ENCODE measurements around the gene ZBTB4. TPM values are rescaled to one million over a fixed set of nuclear protein-coding genes. Genes with fewer than 3 reads are reported as not detected.

Gene ZBTB4
- polyA plus RNA-seq, 1 experiment = 25.9 TPM

GRCh38 chr17:7468804-7469389, 10.5 kb downstream of the ZBTB4 start:
- no peak for TF ChIP-seq CTCF (IDR thresholded peaks at IDR 0.05; ENCODE audit: insufficient read depth, low read depth, low read length)
- Histone ChIP-seq H3K27me3 (ENCODE audit: control insufficient read depth, insufficient read depth, low read length) (no peaks in the 10 kb centered on the region), H3K36me3 (ENCODE audit: control insufficient read depth, insufficient read depth, low read length) (peaks cover 18% of the 10 kb centered on the region), H3K4me3 (ENCODE audit: low read depth, low read length) (no peak overlapping the region)
- DNase-seq (ENCODE audit: low read depth) = no peak
- ChIA-PET CTCF (interaction anchor here (2.0 kb wide), 1 partner anchor 17 kb away, joined by 5 read pairs; no protein-coding TSS in a partner anchor), POLR2A (no interaction called here)

- CTCF ChIA-PET = no interaction called here
- Histone ChIP-seq H3K4me3 (ENCODE audit: low read depth, low read length) (no peak overlapping the region), H3K36me3 (ENCODE audit: control insufficient read depth, insufficient read depth, low read length) (peaks cover 24% of the 10 kb centered on the region), H3K27me3 (ENCODE audit: control insufficient read depth, insufficient read depth, low read length) (no peaks in the 10 kb centered on the region)
- no peak for TF ChIP-seq CTCF (IDR thresholded peaks at IDR 0.05; ENCODE audit: insufficient read depth, low read depth, low read length)
- POLR2A ChIA-PET = no interaction called here
- DNase-seq (ENCODE audit: low read depth) = no peak
Measured at GRCh38 chr17:7468290-7468689, 11.1 kb downstream of the ZBTB4 start.

- TF ChIP-seq CTCF (IDR thresholded peaks at IDR 0.05; ENCODE audit: insufficient read depth, low read depth, low read length) = no peak
- CTCF ChIA-PET = interaction anchor here (1.2 to 1.4 kb wide), 3 partner anchors 20 to 109 kb away, joined by 3 to 4 read pairs (median 3); no protein-coding TSS in a partner anchor
- Histone ChIP-seq H3K27me3 (ENCODE audit: control insufficient read depth, insufficient read depth, low read length) (no peaks in the 10 kb centered on the region), H3K4me3 (ENCODE audit: low read depth, low read length) (no peak overlapping the region), H3K36me3 (ENCODE audit: control insufficient read depth, insufficient read depth, low read length) (peaks cover 31% of the 10 kb centered on the region)
- POLR2A ChIA-PET = no interaction called here
- no peak for DNase-seq (ENCODE audit: low read depth)
Measured at GRCh38 chr17:7467498-7467897, 11.9 kb downstream of the ZBTB4 start.

- TF ChIP-seq CTCF (IDR thresholded peaks at IDR 0.05; ENCODE audit: insufficient read depth, low read depth, low read length) = no peak
- ChIA-PET CTCF (interaction anchor here (0.6 to 1.4 kb wide), 4 partner anchors 19 to 282 kb away, joined by 3 to 4 read pairs (median 3); no protein-coding TSS in a partner anchor), POLR2A (interaction anchor here (0.6 kb wide), 1 partner anchor 16 kb away, joined by 3 read pairs; no protein-coding TSS in a partner anchor)
Measured at GRCh38 chr17:7466639-7467341, 12.6 kb downstream of the ZBTB4 start.

GRCh38 chr17:7466318-7466638, 13.2 kb downstream of the ZBTB4 start:
- TF ChIP-seq CTCF (IDR thresholded peaks at IDR 0.05; ENCODE audit: insufficient read depth, low read depth, low read length) = no peak
- Histone ChIP-seq H3K27me3 (ENCODE audit: control insufficient read depth, insufficient read depth, low read length) (no peaks in the 10 kb centered on the region), H3K36me3 (ENCODE audit: control insufficient read depth, insufficient read depth, low read length) (peaks cover 42% of the 10 kb centered on the region), H3K4me3 (ENCODE audit: low read depth, low read length) (no peak overlapping the region)
- POLR2A ChIA-PET = no interaction called here
- DNase-seq (ENCODE audit: low read depth) = no peak
- CTCF ChIA-PET = interaction anchor here (0.6 to 1.4 kb wide), 5 partner anchors 34 to 282 kb away, joined by 3 to 4 read pairs (median 3); no protein-coding TSS in a partner anchor

More at GRCh38 chr17:7466639-7467341, 12.6 kb downstream of the ZBTB4 start:
- Histone ChIP-seq H3K4me3 (ENCODE audit: low read depth, low read length) (no peak overlapping the region), H3K27me3 (ENCODE audit: control insufficient read depth, insufficient read depth, low read length) (no peaks in the 10 kb centered on the region), H3K36me3 (ENCODE audit: control insufficient read depth, insufficient read depth, low read length) (peaks cover 37% of the 10 kb centered on the region)
- no peak for DNase-seq (ENCODE audit: low read depth)
